Measurements from ENCODE around the gene HTT. TPM values are rescaled to one million over a fixed set of nuclear protein-coding genes. Genes with fewer than 3 reads are reported as not detected.

Gene HTT
- total RNA-seq, 2 experiments from 2014 or later, result 57.6 to 69.8 TPM

- Mint-ChIP-seq H3K4me3 (no peak overlapping the region), H3K9me3 (no peaks in the 10 kb centered on the region), H3K27me3 (no peaks in the 10 kb centered on the region), H3K4me1 (ENCODE audit: low read depth) (peaks cover 13% of the 10 kb centered on the region), H3K27ac (no peak overlapping the region), H3K36me3 (peaks cover 47% of the 10 kb centered on the region)
- intact Hi-C loops (cut with micrococcal nuclease), result no loop called here
- CTCF ChIA-PET, result no interaction called here
- no peak for DNase-seq
- POLR2A ChIA-PET, result no interaction called here
Observed at GRCh38 chr4:3188118-3188517, 113.6 kb downstream of the HTT start.

GRCh38 chr4:3189459-3189858 is 115.0 kb downstream of the HTT start:
- no peaks in the 10 kb centered on the region for H3K27me3 Mint-ChIP-seq
- peaks cover 41% of the 10 kb centered on the region for H3K36me3 Mint-ChIP-seq
- POLR2A ChIA-PET, result no interaction called here
- H3K27ac Mint-ChIP-seq, result peak overlapping the region; percentile 3
- H3K4me3 Mint-ChIP-seq, result no peak overlapping the region
- peaks cover 21% of the 10 kb centered on the region for H3K4me1 Mint-ChIP-seq (ENCODE audit: low read depth)
- DNase-seq, result no peak
- intact Hi-C loops (cut with micrococcal nuclease), result no loop called here
- CTCF ChIA-PET, result interaction anchor here (0.8 kb wide), 1 partner anchor 83 kb away, joined by 3 read pairs; no protein-coding TSS in a partner anchor
- H3K9me3 Mint-ChIP-seq, result no peaks in the 10 kb centered on the region

- peaks cover 47% of the 10 kb centered on the region for H3K36me3 Mint-ChIP-seq
- peaks cover 30% of the 10 kb centered on the region for H3K4me1 Mint-ChIP-seq (ENCODE audit: low read depth)
- no peaks in the 10 kb centered on the region for H3K27me3 Mint-ChIP-seq
- H3K9me3 Mint-ChIP-seq, result no peaks in the 10 kb centered on the region
- intact Hi-C loops (cut with micrococcal nuclease), result loop anchor here (5.0 kb wide), 1 partner anchor 252 kb away; the partner anchor contains the start of gene HGFAC
- ChIA-PET POLR2A (no interaction called here), CTCF (interaction anchor here (0.8 kb wide), 1 partner anchor 84 kb away, joined by 3 read pairs; no protein-coding TSS in a partner anchor)
- H3K27ac Mint-ChIP-seq, result no peak overlapping the region
- no peak overlapping the region for H3K4me3 Mint-ChIP-seq
- DNase-seq, result no peak
Observed at GRCh38 chr4:3190549-3190948, 116.1 kb downstream of the HTT start.

DNA sequence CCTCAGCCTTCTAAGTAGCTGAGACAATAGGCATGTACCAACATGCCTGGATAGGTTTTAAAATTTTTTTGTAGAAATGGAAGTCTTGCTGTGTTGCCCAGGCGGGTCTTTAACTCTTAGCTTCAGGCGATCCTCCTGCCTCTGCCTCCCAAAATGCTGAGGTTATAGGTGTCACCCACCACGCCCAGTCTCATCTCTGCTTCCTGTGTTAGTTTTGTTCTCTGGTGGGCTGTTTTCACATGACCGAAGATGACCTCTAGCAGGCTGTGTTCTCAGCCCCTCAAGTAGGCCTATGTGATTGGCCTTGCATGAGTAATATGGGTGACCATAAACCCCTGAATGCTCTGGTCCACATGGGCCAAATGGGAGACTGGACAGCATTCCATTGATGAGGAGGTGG is 117.7 kb downstream of the HTT start:
- Mint-ChIP-seq H3K4me3 (no peak overlapping the region), H3K9me3 (no peaks in the 10 kb centered on the region), H3K27ac (no peak overlapping the region), H3K27me3 (no peaks in the 10 kb centered on the region), H3K36me3 (peaks cover 46% of the 10 kb centered on the region), H3K4me1 (ENCODE audit: low read depth) (peaks cover 46% of the 10 kb centered on the region)
- POLR2A ChIA-PET, result no interaction called here
- CTCF ChIA-PET, result interaction anchor here (1.8 kb wide), 1 partner anchor 288 kb away, joined by 5 read pairs; no protein-coding TSS in a partner anchor
- no peak for DNase-seq
- intact Hi-C loops (cut with micrococcal nuclease), result loop anchor here (5.0 kb wide), 1 partner anchor 250 kb away; the partner anchor contains the start of gene HGFAC

DNA sequence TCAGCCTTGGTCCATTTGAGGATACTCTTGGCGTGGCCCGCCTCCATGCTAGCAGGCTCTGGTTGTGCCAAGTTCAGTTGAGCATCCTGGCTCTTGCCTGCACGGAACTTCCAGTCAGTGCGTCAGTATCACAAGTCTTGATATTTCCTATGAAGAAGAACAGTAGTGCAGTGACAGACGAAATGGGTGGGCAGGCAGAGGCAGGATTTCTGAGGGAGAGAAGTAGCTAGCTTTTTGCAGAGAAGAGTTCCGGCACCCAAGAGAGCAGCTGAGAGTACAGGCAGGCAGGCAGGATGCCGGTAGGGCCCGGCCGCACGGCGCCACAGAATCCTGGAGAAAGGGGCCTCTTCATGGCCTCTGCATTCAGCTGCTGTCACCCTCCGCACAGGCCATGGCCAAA is 118.3 kb downstream of the HTT start:
- Mint-ChIP-seq H3K4me1 (ENCODE audit: low read depth) (peaks cover 51% of the 10 kb centered on the region), H3K36me3 (peaks cover 42% of the 10 kb centered on the region), H3K27ac (no peak overlapping the region), H3K9me3 (no peaks in the 10 kb centered on the region), H3K27me3 (no peaks in the 10 kb centered on the region), H3K4me3 (no peak overlapping the region)
- intact Hi-C loops (cut with micrococcal nuclease), result loop anchor here (5.0 kb wide), 1 partner anchor 249 kb away; the partner anchor contains the start of gene HGFAC
- DNase-seq, result no peak
- CTCF ChIA-PET, result no interaction called here
- POLR2A ChIA-PET, result no interaction called here

DNA sequence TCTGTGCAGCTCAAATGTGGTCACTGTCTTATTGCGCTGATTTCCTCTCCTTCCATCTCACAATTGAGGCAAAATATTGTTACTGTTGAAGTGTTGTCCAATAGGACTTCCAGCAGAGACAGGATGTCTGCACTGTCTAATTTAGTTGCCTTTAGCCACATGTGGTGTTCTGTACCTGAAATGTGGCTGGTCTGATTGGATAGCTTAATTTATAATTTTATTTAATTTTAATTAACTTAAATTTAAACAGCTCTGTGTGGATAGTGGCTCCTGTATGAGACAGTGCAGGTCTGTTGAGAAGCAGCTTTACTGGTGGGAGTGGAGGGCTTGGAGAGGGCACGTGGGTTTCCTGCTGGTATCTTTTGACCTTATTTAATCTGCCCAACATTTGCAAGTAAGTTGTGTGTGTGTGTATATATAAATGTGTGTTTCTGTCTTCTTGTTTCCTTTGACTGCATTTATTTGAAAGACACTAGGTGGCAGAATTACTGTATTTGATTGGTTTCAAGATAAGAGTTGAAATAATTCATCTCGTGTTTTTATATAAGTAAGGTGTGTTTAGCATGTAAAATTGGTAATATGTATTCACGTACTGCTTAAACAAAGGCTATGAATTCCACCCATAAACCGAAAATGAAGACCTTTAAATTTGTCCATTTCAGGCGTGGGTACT is 119.2 kb downstream of the HTT start:
- Mint-ChIP-seq H3K27me3 (no peaks in the 10 kb centered on the region), H3K9me3 (no peaks in the 10 kb centered on the region), H3K27ac (no peak overlapping the region), H3K4me1 (ENCODE audit: low read depth) (peaks cover 51% of the 10 kb centered on the region), H3K4me3 (no peak overlapping the region), H3K36me3 (peaks cover 36% of the 10 kb centered on the region)
- CTCF ChIA-PET, result interaction anchor here (0.7 to 2.2 kb wide), 4 partner anchors 9 to 286 kb away, joined by 3 to 9 read pairs (median 6); no protein-coding TSS in a partner anchor
- DNase-seq, result no peak
- POLR2A ChIA-PET, result no interaction called here
- intact Hi-C loops (cut with micrococcal nuclease), result loop anchor here (5.0 kb wide), 1 partner anchor 249 kb away; the partner anchor contains the start of gene HGFAC

GRCh38 chr4:3196670-3197359 is 122.3 kb downstream of the HTT start:
- intact Hi-C loops (cut with micrococcal nuclease), result no loop called here
- CTCF ChIA-PET, result interaction anchor here (0.6 kb wide), 1 partner anchor 1432 kb away, joined by 3 read pairs; no protein-coding TSS in a partner anchor

GRCh38 chr4:3197366-3198105 is 123.1 kb downstream of the HTT start:
- Mint-ChIP-seq H3K27me3 (no peaks in the 10 kb centered on the region), H3K36me3 (peaks cover 24% of the 10 kb centered on the region), H3K9me3 (no peaks in the 10 kb centered on the region), H3K4me3 (no peak overlapping the region), H3K4me1 (ENCODE audit: low read depth) (peaks cover 56% of the 10 kb centered on the region), H3K27ac (no peak overlapping the region)
- intact Hi-C loops (cut with micrococcal nuclease), result no loop called here
- ChIA-PET CTCF (no interaction called here), POLR2A (no interaction called here)
- DNase-seq, result no peak

More at GRCh38 chr4:3196670-3197359, 122.3 kb downstream of the HTT start:
- H3K36me3 Mint-ChIP-seq, result peaks cover 23% of the 10 kb centered on the region
- peaks cover 52% of the 10 kb centered on the region for H3K4me1 Mint-ChIP-seq (ENCODE audit: low read depth)
- no peaks in the 10 kb centered on the region for H3K9me3 Mint-ChIP-seq
- H3K27ac Mint-ChIP-seq, result no peak overlapping the region
- POLR2A ChIA-PET, result no interaction called here
- no peak for DNase-seq
- no peaks in the 10 kb centered on the region for H3K27me3 Mint-ChIP-seq
- H3K4me3 Mint-ChIP-seq, result no peak overlapping the region

GRCh38 chr4:3198906-3199305 is 124.4 kb downstream of the HTT start:
- POLR2A ChIA-PET, result no interaction called here
- Mint-ChIP-seq H3K4me1 (ENCODE audit: low read depth) (peaks cover 63% of the 10 kb centered on the region), H3K4me3 (no peak overlapping the region), H3K9me3 (no peaks in the 10 kb centered on the region), H3K36me3 (peaks cover 26% of the 10 kb centered on the region), H3K27ac (no peak overlapping the region), H3K27me3 (no peaks in the 10 kb centered on the region)
- intact Hi-C loops (cut with micrococcal nuclease), result no loop called here
- no peak for DNase-seq
- CTCF ChIA-PET, result no interaction called here

DNA sequence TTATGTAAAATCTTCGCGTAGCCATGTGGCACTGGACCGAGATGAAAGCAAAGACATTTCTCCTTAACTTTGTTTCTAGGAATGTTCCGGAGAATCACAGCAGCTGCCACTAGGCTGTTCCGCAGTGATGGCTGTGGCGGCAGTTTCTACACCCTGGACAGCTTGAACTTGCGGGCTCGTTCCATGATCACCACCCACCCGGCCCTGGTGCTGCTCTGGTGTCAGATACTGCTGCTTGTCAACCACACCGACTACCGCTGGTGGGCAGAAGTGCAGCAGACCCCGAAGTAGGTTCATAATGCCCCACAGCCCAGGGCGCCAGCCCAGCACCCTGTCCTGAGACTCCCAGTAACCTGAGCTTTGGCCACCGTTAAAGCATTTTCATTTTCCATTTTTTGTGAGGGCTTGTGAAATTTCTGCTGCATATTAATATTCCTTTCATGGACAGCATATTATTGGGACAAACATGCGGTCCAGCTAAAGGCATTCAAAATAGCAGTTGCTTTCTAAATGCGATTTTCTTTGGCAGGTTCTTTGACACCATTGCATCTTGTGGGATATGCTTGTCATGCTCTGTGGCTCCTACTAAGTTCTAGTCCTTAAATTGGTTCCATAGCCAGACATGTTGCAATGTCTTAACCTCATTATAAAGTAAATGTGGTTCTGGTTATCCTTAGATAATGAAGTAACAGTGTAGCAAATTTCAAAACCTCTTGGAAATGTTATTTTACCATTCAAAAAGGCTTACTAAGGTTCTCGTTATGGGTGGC is 125.4 kb downstream of the HTT start:
- no peak for DNase-seq
- intact Hi-C loops (cut with micrococcal nuclease), result no loop called here
- H3K4me3 Mint-ChIP-seq, result no peak overlapping the region
- H3K27me3 Mint-ChIP-seq, result no peaks in the 10 kb centered on the region
- ChIA-PET POLR2A (no interaction called here), CTCF (interaction anchor here (0.8 kb wide), 1 partner anchor 9 kb away, joined by 3 read pairs; no protein-coding TSS in a partner anchor)
- H3K9me3 Mint-ChIP-seq, result no peaks in the 10 kb centered on the region
- H3K27ac Mint-ChIP-seq, result no peak overlapping the region
- peaks cover 60% of the 10 kb centered on the region for H3K4me1 Mint-ChIP-seq (ENCODE audit: low read depth)
- H3K36me3 Mint-ChIP-seq, result peaks cover 29% of the 10 kb centered on the region

DNA sequence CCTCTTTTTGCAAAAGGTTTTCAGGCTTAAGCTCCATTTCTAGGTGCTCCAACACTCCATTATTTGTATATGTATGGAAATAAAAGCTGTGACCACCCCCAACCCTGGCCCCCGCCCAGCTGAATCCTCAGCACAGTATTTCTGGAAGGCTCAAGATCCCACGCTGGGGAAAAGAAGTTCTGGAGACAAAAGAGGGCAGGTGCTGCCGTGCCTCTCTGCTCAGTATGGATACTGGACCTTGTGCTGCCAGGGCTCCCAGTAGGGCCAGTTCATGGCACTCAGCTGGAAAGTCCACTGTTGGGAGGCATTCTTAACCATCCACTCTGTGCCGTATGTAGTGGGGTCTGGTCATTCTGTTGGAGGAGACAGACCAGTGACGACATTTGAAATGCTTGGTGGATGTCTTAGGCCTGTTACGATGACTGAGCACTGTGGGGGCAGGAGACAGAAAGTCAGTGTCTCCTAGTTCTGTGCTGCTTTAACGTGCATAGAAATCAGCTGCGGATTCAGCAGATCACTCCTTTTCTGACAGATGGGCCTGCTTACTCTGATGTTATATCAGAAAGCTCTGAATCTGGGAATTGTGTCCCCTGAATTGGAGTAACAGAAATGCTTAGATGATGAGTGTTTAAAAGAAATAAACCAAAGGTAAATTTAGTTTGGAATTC is 126.1 kb downstream of the HTT start:
- POLR2A ChIA-PET, result no interaction called here
- no peak overlapping the region for H3K4me3 Mint-ChIP-seq
- H3K27me3 Mint-ChIP-seq, result no peaks in the 10 kb centered on the region
- H3K27ac Mint-ChIP-seq, result no peak overlapping the region
- intact Hi-C loops (cut with micrococcal nuclease), result no loop called here
- no peak for DNase-seq
- H3K9me3 Mint-ChIP-seq, result no peaks in the 10 kb centered on the region
- CTCF ChIA-PET, result interaction anchor here (0.8 kb wide), 1 partner anchor 9 kb away, joined by 3 read pairs; no protein-coding TSS in a partner anchor
- peaks cover 54% of the 10 kb centered on the region for H3K4me1 Mint-ChIP-seq (ENCODE audit: low read depth)
- H3K36me3 Mint-ChIP-seq, result peaks cover 23% of the 10 kb centered on the region
